ENCODE data around the gene CMIP.

The CMIP gene

GRCh38 chr16:81514568-81515258 lies 70.1 kb downstream of the CMIP start:
- H3K79me2 ChIP-seq (ENCODE audit: insufficient read depth, low read length), result peaks cover 94% of the 10 kb centered on the region
- H4K20me1 ChIP-seq (ENCODE audit: insufficient read depth, low read length), result peaks cover 83% of the 10 kb centered on the region
- no peaks in the 10 kb centered on the region for H3K27me3 ChIP-seq (ENCODE audit: insufficient read depth, low read length, poor library complexity)
- DNase-seq (no peak), ATAC-seq (ENCODE audit: insufficient read depth, low read depth) (no peak)
- H2AFZ ChIP-seq (ENCODE audit: low read depth, low read length), result no peak overlapping the region
- H3K36me3 ChIP-seq (ENCODE audit: insufficient read depth, low read length), result peaks cover 29% of the 10 kb centered on the region
- no peak overlapping the region for H3K4me3 ChIP-seq (ENCODE audit: low read depth in 1 of 2, low read length in 2 of 2)
- H3K4me2 ChIP-seq (ENCODE audit: insufficient read depth, low read length), result no peak overlapping the region
- H3K27ac ChIP-seq (ENCODE audit: low read length), result no peak overlapping the region
- no peak overlapping the region for H3K9ac ChIP-seq (ENCODE audit: low read depth, low read length)
- H3K4me1 ChIP-seq (ENCODE audit: insufficient read depth, low read length), result no peaks in the 10 kb centered on the region
- TF ChIP-seq CTCF (IDR thresholded peaks at IDR 0.05; ENCODE audit: borderline replicate concordance, extremely low read depth, low read length, poor library complexity, severe bottlenecking), result no peak
- no peak for TF ChIP-seq EZH2 (IDR thresholded peaks at IDR 0.05; ENCODE audit: borderline replicate concordance, low read depth, low read length, severe bottlenecking)
- no peaks in the 10 kb centered on the region for H3K9me3 ChIP-seq (ENCODE audit: insufficient read depth, low read length, severe bottlenecking)

GRCh38 chr16:81515281-81515680 lies 70.7 kb downstream of the CMIP start:
- no peak for DNase-seq
- Histone ChIP-seq H2AFZ (ENCODE audit: low read depth, low read length) (no peak overlapping the region), H3K36me3 (ENCODE audit: insufficient read depth, low read length) (peaks cover 29% of the 10 kb centered on the region), H3K4me2 (ENCODE audit: insufficient read depth, low read length) (no peak overlapping the region), H4K20me1 (ENCODE audit: insufficient read depth, low read length) (peaks cover 81% of the 10 kb centered on the region), H3K79me2 (ENCODE audit: insufficient read depth, low read length) (peaks cover 91% of the 10 kb centered on the region), H3K27me3 (ENCODE audit: insufficient read depth, low read length, poor library complexity) (no peaks in the 10 kb centered on the region), H3K4me1 (ENCODE audit: insufficient read depth, low read length) (no peaks in the 10 kb centered on the region), H3K4me3 (ENCODE audit: low read depth in 1 of 2, low read length in 2 of 2) (no peak overlapping the region), H3K9ac (ENCODE audit: low read depth, low read length) (no peak overlapping the region), H3K27ac (ENCODE audit: low read length) (no peak overlapping the region), H3K9me3 (ENCODE audit: insufficient read depth, low read length, severe bottlenecking) (no peaks in the 10 kb centered on the region)
- no peak for ATAC-seq (ENCODE audit: insufficient read depth, low read depth)
- TF ChIP-seq EZH2 (IDR thresholded peaks at IDR 0.05; ENCODE audit: borderline replicate concordance, low read depth, low read length, severe bottlenecking) (no peak), CTCF (IDR thresholded peaks at IDR 0.05; ENCODE audit: borderline replicate concordance, extremely low read depth, low read length, poor library complexity, severe bottlenecking) (no peak)

GRCh38 chr16:81515721-81516120 lies 71.1 kb downstream of the CMIP start:
- H3K79me2 ChIP-seq (ENCODE audit: insufficient read depth, low read length), result peaks cover 91% of the 10 kb centered on the region
- H2AFZ ChIP-seq (ENCODE audit: low read depth, low read length), result no peak overlapping the region
- peaks cover 81% of the 10 kb centered on the region for H4K20me1 ChIP-seq (ENCODE audit: insufficient read depth, low read length)

More at GRCh38 chr16:81515721-81516120, 71.1 kb downstream of the CMIP start:
- Histone ChIP-seq H3K4me3 (ENCODE audit: low read depth in 1 of 2, low read length in 2 of 2) (no peak overlapping the region), H3K36me3 (ENCODE audit: insufficient read depth, low read length) (peaks cover 29% of the 10 kb centered on the region), H3K9me3 (ENCODE audit: insufficient read depth, low read length, severe bottlenecking) (no peaks in the 10 kb centered on the region), H3K27ac (ENCODE audit: low read length) (no peak overlapping the region), H3K4me2 (ENCODE audit: insufficient read depth, low read length) (no peak overlapping the region), H3K9ac (ENCODE audit: low read depth, low read length) (no peak overlapping the region), H3K4me1 (ENCODE audit: insufficient read depth, low read length) (no peaks in the 10 kb centered on the region), H3K27me3 (ENCODE audit: insufficient read depth, low read length, poor library complexity) (no peaks in the 10 kb centered on the region)
- ATAC-seq (ENCODE audit: insufficient read depth, low read depth) (no peak), DNase-seq (no peak)
- TF ChIP-seq CTCF (IDR thresholded peaks at IDR 0.05; ENCODE audit: borderline replicate concordance, extremely low read depth, low read length, poor library complexity, severe bottlenecking) (no peak), EZH2 (IDR thresholded peaks at IDR 0.05; ENCODE audit: borderline replicate concordance, low read depth, low read length, severe bottlenecking) (no peak)
